GM18499 (cell line): ENCODE results near the gene PPFIA1.
"Not testable (repeated sequence)": the region's sequence is repeated elsewhere in the genome, so short reads cannot be mapped to it uniquely, and the experiment has no call there.

Experiments used
- ATAC-seq: cut with Tn5 transposase; IDR thresholded peaks from one replicate; pipeline ENCODE4 v1.9.1; 2021; ENCODE audit warnings: moderate number of reproducible peaks; ENCODE audit not compliant: insufficient read depth, unreplicated experiment

Gene PPFIA1

GRCh38 chr11:70292863-70293262 lies 22.4 kb downstream of the PPFIA1 start:
- ATAC-seq = no peak

DNA sequence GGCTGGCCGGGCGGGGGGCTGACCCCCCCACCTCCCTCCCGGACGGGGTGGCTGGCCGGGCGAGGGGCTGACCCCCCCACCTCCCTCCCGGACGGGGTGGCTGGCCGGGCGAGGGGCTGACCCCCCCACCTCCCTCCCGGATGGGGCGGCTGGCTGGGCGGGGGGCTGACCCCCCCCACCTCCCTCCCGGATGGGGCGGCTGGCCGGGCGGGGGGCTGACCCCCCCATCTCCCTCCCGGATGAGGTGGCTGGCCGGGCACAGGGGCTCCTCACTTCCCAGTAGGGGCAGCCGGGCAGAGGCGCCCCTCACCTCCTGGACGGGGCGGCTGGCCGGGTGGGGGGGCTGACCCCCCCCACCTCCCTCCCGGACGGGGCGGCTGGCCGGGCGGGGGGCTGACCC lies 24.7 kb downstream of the PPFIA1 start:
- not testable (repeated sequence) for ATAC-seq

DNA sequence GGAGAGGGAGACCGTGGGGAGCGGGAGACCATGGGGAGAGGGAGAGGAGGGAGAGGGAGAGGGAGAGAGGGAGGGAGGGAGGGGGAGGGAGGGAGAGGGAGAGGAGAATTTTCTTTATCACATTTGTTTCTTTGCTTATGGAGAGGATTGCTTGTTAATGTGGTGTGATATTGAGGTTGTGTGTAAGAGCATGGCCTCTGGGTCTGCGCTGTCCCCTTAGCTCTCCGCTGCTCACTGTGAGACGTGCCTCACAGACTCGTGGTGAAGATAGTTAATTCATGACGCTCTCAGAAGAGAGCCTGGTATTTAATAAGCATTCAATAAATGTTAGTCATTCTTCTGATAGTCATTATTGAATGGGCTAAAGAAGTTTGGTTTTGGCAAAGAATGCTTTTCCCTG lies 26.2 kb downstream of the PPFIA1 start:
- ATAC-seq = no peak

DNA sequence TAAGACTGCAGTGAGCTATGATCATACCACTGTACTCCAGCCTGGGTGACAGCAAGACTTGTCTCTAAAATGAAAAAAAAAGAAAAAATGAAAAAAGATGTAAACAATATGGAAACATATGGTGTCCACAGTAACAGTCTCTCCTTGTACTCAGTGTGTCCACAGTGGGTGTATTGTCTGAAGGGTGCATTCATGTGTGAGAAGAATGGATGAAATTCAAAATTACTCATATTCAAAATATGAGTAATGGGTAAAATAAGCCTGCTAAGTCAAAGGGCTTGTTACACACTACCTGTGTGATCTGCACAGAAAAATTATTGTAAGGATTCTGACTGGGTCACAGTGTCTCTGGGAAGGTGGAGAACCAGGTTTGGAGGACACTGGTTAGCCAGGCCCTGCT lies 26.9 kb downstream of the PPFIA1 start:
- no peak for ATAC-seq

DNA sequence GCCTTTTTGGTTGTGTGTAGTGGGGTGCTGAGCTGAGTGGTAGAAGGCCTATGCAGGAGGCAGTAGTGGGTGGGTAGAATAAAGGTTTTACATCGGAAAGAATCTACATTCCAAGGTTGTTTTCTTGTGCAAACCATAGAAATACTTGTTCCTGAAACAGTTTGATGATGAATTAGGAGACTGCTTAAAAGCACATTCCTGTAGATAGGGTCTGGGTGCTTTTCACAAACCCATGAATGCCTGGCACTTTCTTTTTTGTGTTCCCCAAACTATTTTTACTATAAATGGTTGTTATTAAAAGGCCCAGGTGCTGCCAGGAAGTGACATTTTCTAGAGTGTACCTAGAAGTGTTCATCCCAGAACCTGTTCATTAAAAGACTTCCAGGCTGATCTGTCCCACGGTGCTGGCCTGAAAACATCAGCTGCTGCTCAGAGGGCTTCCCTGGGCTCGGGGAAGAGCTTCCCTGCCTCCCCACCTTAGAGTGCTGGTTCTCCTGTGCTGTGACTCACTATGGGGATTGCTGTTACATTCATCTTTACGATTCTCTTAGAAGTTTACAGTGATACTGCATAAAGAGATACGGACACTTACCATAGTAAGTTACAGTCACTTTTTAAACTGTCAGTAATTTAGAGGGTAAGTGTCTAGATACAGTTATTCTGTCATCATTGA lies 27.9 kb downstream of the PPFIA1 start:
- no peak for ATAC-seq

DNA sequence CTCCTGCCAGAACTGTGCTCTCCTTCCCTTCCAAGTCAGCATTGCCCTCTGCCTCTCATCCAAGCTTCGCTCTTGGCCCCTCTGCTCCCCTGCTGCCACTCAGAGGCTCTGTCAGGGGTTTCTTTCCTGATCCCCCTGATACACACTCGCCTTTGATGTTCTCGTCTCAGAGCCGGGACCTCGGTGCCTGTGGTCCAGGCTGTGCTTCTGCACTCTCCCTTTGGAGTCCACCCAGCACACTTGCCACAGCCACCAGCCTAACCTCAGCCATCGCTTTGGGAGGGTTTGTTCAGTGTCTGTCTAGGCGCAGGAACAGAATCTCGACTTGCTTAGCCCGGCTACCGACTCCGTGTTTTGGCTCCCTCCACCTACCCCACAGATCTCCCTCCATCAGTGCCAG lies 29.1 kb downstream of the PPFIA1 start:
- no peak for ATAC-seq

DNA sequence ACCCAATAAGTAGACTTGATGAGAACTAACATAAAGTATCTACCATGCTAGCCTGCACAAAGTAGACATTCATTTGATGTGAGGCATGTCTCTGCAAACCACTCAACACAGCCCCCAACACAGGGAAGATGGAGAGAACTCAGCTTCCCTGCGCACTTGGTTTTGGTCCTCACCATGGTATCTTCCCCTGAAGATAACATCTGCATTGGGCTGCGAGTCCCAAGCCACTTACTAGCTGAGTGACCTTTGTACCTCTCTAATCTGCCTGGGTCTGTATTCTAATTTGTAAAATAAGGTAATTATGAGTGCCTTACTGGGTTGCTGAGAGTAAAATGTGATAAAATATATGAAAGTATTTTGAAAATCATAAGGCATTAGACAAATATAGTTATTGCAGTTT lies 30.7 kb downstream of the PPFIA1 start:
- ATAC-seq = no peak

DNA sequence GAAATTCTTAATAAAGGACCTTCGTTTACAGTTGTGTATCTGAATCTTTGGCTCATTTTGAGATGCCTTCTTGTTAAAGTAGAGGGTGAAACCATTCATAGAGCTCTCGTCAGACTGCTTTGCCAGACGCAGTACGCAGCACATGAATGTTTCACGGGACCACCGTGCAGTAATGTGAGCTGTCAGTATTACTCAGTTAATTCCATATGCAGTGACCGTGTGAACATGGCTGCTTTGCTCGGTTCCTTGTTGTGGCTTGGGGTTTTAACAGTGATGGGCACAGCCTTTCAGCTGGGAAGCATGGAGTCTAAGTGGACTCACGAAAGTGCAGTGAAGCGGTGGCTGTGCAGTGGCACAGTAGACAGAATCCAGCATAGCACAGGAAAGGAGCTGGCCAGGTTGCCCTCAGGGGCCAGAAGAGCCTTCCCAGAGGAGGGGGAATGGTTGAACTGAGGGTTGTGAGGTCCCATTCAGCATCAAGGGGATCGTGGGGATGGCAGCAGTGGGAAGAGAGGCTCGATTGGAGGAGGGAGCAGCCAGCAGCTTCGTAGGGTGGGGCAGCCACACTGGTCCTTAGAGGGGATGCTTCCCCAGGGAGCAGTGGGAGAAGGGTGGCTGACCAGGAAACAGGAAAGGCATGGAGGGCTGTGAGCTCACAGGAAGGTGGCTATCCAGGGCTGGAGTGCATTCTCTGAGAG lies 31.4 kb downstream of the PPFIA1 start:
- no peak for ATAC-seq

- ATAC-seq = no peak
Measured at GRCh38 chr11:70302419-70302752, 31.9 kb downstream of the PPFIA1 start.

DNA sequence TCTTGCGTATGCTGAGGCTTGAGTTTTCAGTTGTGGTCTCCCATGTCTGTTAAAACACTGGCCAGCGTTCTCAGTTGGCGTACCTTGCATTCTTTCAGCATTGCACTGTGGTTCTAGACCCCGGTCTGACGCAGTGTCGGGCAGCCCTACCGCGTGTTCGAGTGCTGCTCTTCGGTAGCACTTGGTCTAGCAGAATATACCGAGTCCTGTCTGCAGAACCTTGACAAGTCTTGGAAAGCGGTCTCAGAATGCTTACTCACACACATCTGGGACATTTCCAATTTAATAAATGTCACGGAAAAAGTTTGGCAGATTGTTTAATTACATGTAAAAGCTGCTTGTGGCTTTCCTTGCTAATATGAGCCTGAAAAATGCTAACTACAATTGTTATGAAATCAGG lies 32.6 kb downstream of the PPFIA1 start:
- no peak for ATAC-seq

- no peak for ATAC-seq
Measured at GRCh38 chr11:70304208-70304603, 33.7 kb downstream of the PPFIA1 start.

GRCh38 chr11:70305501-70305900 lies 35.0 kb downstream of the PPFIA1 start:
- no peak for ATAC-seq

DNA sequence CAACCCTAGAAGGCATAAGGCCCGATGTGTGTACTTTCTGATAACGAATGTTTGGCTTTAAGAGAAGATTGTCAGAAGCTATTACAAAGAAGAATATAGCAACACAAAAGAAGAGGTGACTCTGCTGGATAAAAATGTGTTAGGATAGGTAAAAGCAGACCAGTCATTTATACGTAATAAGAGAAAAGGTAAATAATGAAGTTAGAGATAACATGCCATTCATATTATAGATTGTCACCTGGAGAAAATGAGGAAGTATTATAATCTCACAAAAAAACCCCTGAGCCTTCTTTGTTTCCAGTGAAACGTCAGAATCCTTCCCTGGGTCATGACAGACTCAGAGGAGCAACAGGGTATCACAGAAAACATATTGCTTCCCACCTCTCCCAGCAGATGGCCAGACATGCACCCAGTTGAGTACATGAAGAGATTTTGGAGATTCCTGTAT lies 36.1 kb downstream of the PPFIA1 start:
- ATAC-seq = no peak

- ATAC-seq = no peak
Measured at GRCh38 chr11:70307176-70307575, 36.7 kb downstream of the PPFIA1 start.

GRCh38 chr11:70311616-70312015 lies 41.1 kb downstream of the PPFIA1 start:
- no peak for ATAC-seq

GRCh38 chr11:70312401-70313357 lies 42.2 kb downstream of the PPFIA1 start:
- ATAC-seq = no peak

DNA sequence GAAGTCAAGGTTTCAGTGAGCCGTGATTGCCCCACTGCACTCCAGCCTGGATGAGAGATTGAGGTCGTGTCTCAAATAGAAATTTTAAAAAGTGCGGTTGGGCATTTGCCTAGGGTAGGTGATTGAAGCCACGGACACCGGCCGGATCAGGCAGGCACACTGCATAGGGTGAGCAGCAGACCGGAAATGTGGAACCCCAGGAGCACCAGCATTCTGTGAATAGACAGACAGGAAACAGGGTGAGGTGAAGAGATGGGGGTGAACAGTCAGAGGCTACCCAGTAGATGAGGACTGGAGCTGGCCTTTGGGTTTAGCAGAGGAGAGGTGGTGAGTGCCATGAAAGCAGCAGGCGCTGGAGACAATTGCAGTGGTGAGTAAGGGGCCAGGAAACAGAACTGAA lies 43.5 kb downstream of the PPFIA1 start:
- no peak for ATAC-seq

- ATAC-seq = no peak
Measured at GRCh38 chr11:70314730-70315129, 44.2 kb downstream of the PPFIA1 start.

- ATAC-seq = no peak
Measured at GRCh38 chr11:70315716-70316115, 45.2 kb downstream of the PPFIA1 start.

- ATAC-seq = no peak
Measured at GRCh38 chr11:70317581-70318305, 47.3 kb downstream of the PPFIA1 start.
